T-helper 2 cell treated with Interferon-gamma antibody and Interleukin-4, amounts not matched to agents 100 ng/mL and 5 ng/mL, for 36 hours (primary cell): ENCODE results near the gene MAD1L1. TPM values are rescaled to one million over a fixed set of nuclear protein-coding genes. Genes with fewer than 3 reads are reported as not detected.

ENCODE experiments used
- intact Hi-C: fragments of 100-400 bp; cut with micrococcal nuclease; formaldehyde crosslinking; loops from one replicate; pipeline ENCODE4 v1.15.1; 2023
- total RNA-seq: library from RNA; stranded (reverse); gene quantifications from 2 replicates; pipeline ENCODE4 v1.2.3, GENCODE V29; 2022

Gene MAD1L1
- total RNA-seq, 1 donor from 2014 or later: 130 TPM

- intact Hi-C loops: no loop called here
These were observed 26.1 kb upstream of the MAD1L1 start for GRCh38 chr7:2258661-2259365.

- intact Hi-C loops: no loop called here
These were observed 24.9 kb upstream of the MAD1L1 start for GRCh38 chr7:2257651-2258050.

GRCh38 chr7:2257046-2257551 lies 24.4 kb upstream of the MAD1L1 start:
- intact Hi-C loops: no loop called here

GRCh38 chr7:2256306-2257045 lies 23.7 kb upstream of the MAD1L1 start:
- intact Hi-C loops: no loop called here

GRCh38 chr7:2255145-2256139 lies 22.7 kb upstream of the MAD1L1 start:
- intact Hi-C loops: no loop called here

- intact Hi-C loops: no loop called here
These were observed 21.8 kb upstream of the MAD1L1 start for GRCh38 chr7:2254429-2255144.

GRCh38 chr7:2253525-2254244 lies 20.9 kb upstream of the MAD1L1 start:
- intact Hi-C loops: no loop called here

GRCh38 chr7:2253021-2253420 lies 20.3 kb upstream of the MAD1L1 start:
- intact Hi-C loops: no loop called here

GRCh38 chr7:2251841-2252771 lies 19.4 kb upstream of the MAD1L1 start:
- intact Hi-C loops: no loop called here

- intact Hi-C loops: no loop called here
These were observed 18.6 kb upstream of the MAD1L1 start for GRCh38 chr7:2251381-2251780.

- intact Hi-C loops: no loop called here
These were observed 17.1 kb upstream of the MAD1L1 start for GRCh38 chr7:2249744-2250323.

GRCh38 chr7:2248984-2249694 lies 16.4 kb upstream of the MAD1L1 start:
- intact Hi-C loops: no loop called here

GRCh38 chr7:2247141-2247995 lies 14.6 kb upstream of the MAD1L1 start:
- intact Hi-C loops: no loop called here

- intact Hi-C loops: no loop called here
These were observed 13.3 kb upstream of the MAD1L1 start for GRCh38 chr7:2245883-2246675.

GRCh38 chr7:2244404-2244995 lies 11.8 kb upstream of the MAD1L1 start:
- intact Hi-C loops: loop anchor here (5.0 kb wide), 3 partner anchors 68 to 672 kb away; partner anchors contain the start of genes PSMG3 and SNX8

GRCh38 chr7:2243458-2243857 lies 10.7 kb upstream of the MAD1L1 start:
- intact Hi-C loops: loop anchor here (2.0 to 5.0 kb wide), 4 partner anchors 69 to 671 kb away; partner anchors contain the start of genes EIF3B, PSMG3 and SNX8
